NCI-H187 treated with DMSO at 0.1 percent for 48 hours (cell line): ENCODE results near the gene KLB.
"Not testable (repeated sequence)": the region's sequence is repeated elsewhere in the genome, so short reads cannot be mapped to it uniquely, and the experiment has no call there.

ENCODE experiments used
- DNase-seq: peaks from one replicate; lab custom pipeline; 2025; lab: John Stamatoyannopoulos, UW

The KLB gene

GRCh38 chr4:39426728-39427127 lies 20.0 kb downstream of the KLB start:
- DNase-seq = no peak

- DNase-seq = no peak
Observed at GRCh38 chr4:39427520-39428114, 20.9 kb downstream of the KLB start.

- DNase-seq = no peak
Observed at GRCh38 chr4:39429476-39430334, 23.0 kb downstream of the KLB start.

- DNase-seq = no peak
Observed at GRCh38 chr4:39433878-39434492, 27.3 kb downstream of the KLB start.

- DNase-seq = no peak
Observed at GRCh38 chr4:39435659-39436563, 29.2 kb downstream of the KLB start.

GRCh38 chr4:39441593-39441992 lies 34.9 kb downstream of the KLB start:
- no peak for DNase-seq

GRCh38 chr4:39442998-39443397 lies 36.3 kb downstream of the KLB start:
- no peak for DNase-seq

- DNase-seq = no peak
Observed at GRCh38 chr4:39446483-39446841, 39.7 kb downstream of the KLB start.

- no peak for DNase-seq
Observed at GRCh38 chr4:39446842-39447573, 40.3 kb downstream of the KLB start.

GRCh38 chr4:39450618-39451017 lies 43.9 kb downstream of the KLB start:
- no peak for DNase-seq

- no peak for DNase-seq
Observed at GRCh38 chr4:39451423-39452023, 44.8 kb downstream of the KLB start.

GRCh38 chr4:39452153-39452859 lies 45.6 kb downstream of the KLB start:
- DNase-seq = no peak

- DNase-seq = no peak
Observed at GRCh38 chr4:39452860-39453587, 46.3 kb downstream of the KLB start.

- no peak for DNase-seq
Observed at GRCh38 chr4:39453738-39454137, 47.0 kb downstream of the KLB start.

GRCh38 chr4:39455486-39455885 lies 48.8 kb downstream of the KLB start:
- no peak for DNase-seq

GRCh38 chr4:39456946-39457763 lies 50.4 kb downstream of the KLB start:
- DNase-seq = no peak

- not testable (repeated sequence) for DNase-seq
Observed at GRCh38 chr4:39458161-39458504, 51.4 kb downstream of the KLB start.

GRCh38 chr4:39458505-39459300 lies 52.0 kb downstream of the KLB start, which contains the start of the genes LIAS and RPL9:
Gene LIAS (plus strand): TSS chr4:39459056. CDS start chr4:39459118, 62 bp downstream.
Gene RPL9 (minus strand): TSS chr4:39458922. CDS start chr4:39458439, 483 bp downstream.
- peak; percentile 81 for DNase-seq
